HUES48 (cell line): ENCODE data around the gene KLHL29.

ENCODE experiments used
- H3K27ac ChIP-seq: one replicate; pipeline ENCODE4 v1.7.0; 2013; ENCODE audit warnings: low read depth, low read length, inconsistent platforms
- H3K27me3 ChIP-seq: 2 replicates; pipeline ENCODE4 v1.6.1; 2013; ENCODE audit warnings: mild to moderate bottlenecking, low read length; ENCODE audit not compliant: control insufficient read depth, insufficient read depth
- H3K36me3 ChIP-seq: 2 replicates; pipeline ENCODE4 v1.6.1; 2013; ENCODE audit warnings: low read length; ENCODE audit not compliant: control insufficient read depth, insufficient read depth
- H3K4me1 ChIP-seq: 2 replicates; pipeline ENCODE4 v1.6.1; 2013; ENCODE audit warnings: mild to moderate bottlenecking, low read length; ENCODE audit not compliant: control insufficient read depth, insufficient read depth
- H3K4me3 ChIP-seq: 2 replicates; pipeline ENCODE4 v1.5.1; 2013; ENCODE audit warnings: mild to moderate bottlenecking, low read depth, low read length
- H3K9ac ChIP-seq: 2 replicates; pipeline ENCODE4 v1.6.1; 2013; ENCODE audit warnings: mild to moderate bottlenecking, low read depth, low read length, moderate library complexity
- H3K9me3 ChIP-seq: 2 replicates; pipeline ENCODE4 v1.6.1; 2013; ENCODE audit warnings: low read length; ENCODE audit not compliant: control insufficient read depth, insufficient read depth

KLHL29 gene

DNA sequence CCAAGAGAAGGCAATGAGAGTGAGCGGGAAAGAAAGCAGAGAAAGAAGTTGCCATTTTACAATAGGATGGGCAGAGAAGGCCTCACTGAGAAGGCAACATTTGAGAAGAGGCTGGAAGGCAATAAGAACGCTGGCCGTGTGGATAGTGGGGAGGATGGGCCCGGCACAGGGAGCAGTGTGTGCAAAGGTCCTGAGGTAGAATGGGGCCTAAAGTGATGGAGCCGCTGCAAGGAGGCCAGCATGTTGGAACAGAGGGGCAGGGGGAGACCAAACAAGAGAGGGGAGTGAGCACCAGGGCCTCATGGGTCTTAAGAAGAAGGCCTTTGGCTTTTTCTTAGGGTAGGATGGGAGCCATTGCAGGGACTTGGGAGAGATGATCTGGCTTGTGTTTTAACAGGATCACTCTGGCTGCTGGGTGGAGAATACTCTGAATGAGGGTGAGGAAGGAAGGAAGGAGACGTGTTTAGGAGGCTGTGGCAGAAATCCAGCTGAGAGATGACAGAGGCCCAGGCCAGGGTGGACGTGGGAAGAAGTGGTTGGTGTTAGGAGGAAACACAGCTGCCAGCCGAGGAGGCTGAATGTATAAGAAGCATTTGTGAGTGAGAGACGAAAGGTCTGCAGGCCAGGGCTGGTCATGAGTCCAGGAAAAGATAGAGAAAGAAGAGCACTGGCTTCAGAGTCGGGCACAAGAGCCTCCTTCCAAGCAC, 159.8 kb downstream of the KLHL29 start:
- H3K9me3 ChIP-seq: no peaks in the 10 kb centered on the region
- no peak overlapping the region for H3K4me3 ChIP-seq
- H3K27me3 ChIP-seq: no peaks in the 10 kb centered on the region
- H3K4me1 ChIP-seq: no peaks in the 10 kb centered on the region
- H3K9ac ChIP-seq: no peak overlapping the region
- H3K36me3 ChIP-seq: no peaks in the 10 kb centered on the region
- no peak overlapping the region for H3K27ac ChIP-seq

DNA sequence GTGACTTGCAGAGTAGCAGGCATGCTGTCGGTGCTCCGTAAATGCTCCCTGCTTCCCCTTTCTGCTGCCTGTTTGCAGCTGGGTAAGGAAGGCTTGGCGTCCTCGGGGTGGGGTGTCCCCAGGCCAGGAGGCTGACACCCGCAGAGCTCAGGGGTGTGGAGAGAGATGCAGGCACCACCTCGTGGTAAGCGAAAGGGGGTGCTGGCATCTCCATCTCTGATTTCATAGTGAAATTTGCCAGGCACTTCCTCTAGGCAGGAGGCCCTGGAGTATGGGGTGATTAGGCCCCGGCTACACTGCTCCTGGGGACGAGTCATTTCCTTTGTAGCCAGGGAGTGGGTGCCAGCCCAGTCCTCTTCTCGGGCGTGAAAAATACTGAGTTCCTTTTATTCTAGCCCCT, 160.4 kb downstream of the KLHL29 start:
- Histone ChIP-seq H3K27ac (no peak overlapping the region), H3K4me3 (no peak overlapping the region), H3K9me3 (no peaks in the 10 kb centered on the region), H3K27me3 (no peaks in the 10 kb centered on the region), H3K4me1 (peaks cover 3% of the 10 kb centered on the region; the same call in 1 of the 2 replicates), H3K9ac (no peak overlapping the region), H3K36me3 (no peaks in the 10 kb centered on the region)

DNA sequence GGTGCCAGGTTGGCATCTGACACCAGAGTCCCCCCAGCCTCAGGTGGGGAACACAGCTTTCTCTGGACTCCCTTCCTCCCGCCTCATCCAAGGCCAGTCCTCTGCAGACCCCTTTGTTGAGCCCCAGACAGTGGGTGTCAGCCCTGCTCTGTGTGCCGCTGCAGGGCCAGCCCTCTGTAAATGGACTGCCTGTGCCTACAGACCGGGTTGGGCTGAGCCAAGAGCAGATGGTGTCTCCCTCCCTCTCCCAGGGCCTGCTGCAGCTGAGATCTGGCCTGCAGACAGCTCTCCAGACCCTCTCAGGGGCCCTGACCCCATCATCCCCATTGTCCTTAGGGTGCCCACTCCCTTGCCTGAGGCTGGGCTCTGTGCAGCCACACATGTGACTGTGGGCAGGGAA, 160.8 kb downstream of the KLHL29 start:
- H3K36me3 ChIP-seq: no peaks in the 10 kb centered on the region
- H3K4me3 ChIP-seq: no peak overlapping the region
- peaks cover 7% of the 10 kb centered on the region; the same call in 1 of the 2 replicates for H3K4me1 ChIP-seq
- H3K27ac ChIP-seq: no peak overlapping the region
- H3K9me3 ChIP-seq: no peaks in the 10 kb centered on the region
- H3K9ac ChIP-seq: no peak overlapping the region
- H3K27me3 ChIP-seq: no peaks in the 10 kb centered on the region

DNA sequence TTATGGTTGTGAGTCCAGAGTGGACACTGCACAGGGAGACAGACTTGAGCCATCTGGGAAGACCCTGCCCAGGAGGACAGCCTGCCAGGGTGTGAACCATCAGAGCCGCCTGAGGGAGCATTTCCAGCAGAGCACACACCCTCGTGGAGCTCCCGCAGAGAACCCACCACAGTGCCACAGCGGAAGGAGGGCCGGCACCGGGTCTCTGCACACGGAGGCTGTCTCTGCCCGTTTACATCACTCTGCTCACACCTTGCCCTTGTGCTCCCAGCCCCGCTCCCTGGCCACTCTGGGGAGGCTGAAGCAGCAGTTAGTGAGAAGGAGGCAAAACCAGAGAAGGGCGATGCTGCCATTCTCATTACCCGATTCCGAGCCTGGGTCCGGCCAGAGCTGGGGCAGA, 161.9 kb downstream of the KLHL29 start:
- H3K9me3 ChIP-seq: no peaks in the 10 kb centered on the region
- no peak overlapping the region for H3K27ac ChIP-seq
- no peaks in the 10 kb centered on the region for H3K36me3 ChIP-seq
- H3K4me1 ChIP-seq: peaks cover 7% of the 10 kb centered on the region; the same call in 1 of the 2 replicates
- no peak overlapping the region for H3K4me3 ChIP-seq
- H3K9ac ChIP-seq: no peak overlapping the region
- H3K27me3 ChIP-seq: no peaks in the 10 kb centered on the region

DNA sequence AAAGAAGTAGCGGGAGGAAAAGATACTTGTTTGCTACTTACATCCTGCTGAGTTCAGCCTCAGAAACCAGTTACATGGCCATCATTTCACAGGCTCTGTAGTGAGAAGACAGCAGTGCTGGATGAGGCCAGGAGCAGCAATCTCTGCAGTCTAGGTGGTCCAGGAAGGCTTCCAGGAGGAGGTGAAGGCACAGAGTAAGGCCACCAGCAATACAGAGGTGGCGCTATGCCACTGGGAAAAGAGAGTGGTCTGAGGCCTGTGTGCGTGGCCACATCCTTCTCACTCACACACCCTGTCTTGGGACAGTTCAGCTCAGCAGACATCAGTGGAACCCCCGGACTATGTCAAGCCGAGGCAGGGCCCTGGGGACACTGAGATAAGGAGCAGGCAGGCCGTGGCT, 162.7 kb downstream of the KLHL29 start:
- peaks cover 7% of the 10 kb centered on the region; the same call in 1 of the 2 replicates for H3K4me1 ChIP-seq

DNA sequence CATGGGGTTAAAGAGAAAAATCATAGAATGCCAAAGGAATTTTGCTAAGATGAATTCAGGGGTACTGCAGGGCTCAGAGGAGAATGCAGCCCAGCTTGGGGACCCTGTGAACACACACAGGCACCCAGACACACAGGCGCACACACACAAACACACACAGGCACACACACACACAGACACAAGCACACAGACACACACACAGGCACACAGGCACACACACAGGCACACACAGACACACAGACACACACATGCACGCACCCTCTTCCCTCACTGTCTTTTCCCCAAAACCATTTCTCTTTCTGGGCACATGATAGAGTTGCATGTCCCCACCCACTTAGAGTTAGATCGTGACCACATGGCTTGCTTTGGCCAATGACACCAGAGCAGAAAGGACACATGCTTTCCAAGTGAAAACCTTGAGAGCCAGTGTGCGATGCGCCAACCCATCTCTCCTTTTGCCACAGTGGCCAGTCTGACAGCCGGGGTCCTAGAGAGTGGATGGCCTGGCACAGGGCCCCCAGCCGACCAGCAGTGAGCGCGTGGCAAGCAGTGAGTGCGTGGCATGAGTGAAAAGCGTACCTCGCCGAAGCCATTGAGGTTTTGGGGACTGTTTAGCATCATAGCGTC, 163.3 kb downstream of the KLHL29 start:
- no peak overlapping the region for H3K4me3 ChIP-seq
- no peaks in the 10 kb centered on the region for H3K36me3 ChIP-seq
- no peaks in the 10 kb centered on the region for H3K27me3 ChIP-seq
- H3K4me1 ChIP-seq: peaks cover 7% of the 10 kb centered on the region; the same call in 1 of the 2 replicates
- H3K27ac ChIP-seq: no peak overlapping the region
- H3K9me3 ChIP-seq: no peaks in the 10 kb centered on the region
- no peak overlapping the region for H3K9ac ChIP-seq

More for the DNA sequence above, 162.7 kb downstream of the KLHL29 start:
- Histone ChIP-seq H3K36me3 (no peaks in the 10 kb centered on the region), H3K27ac (no peak overlapping the region), H3K27me3 (no peaks in the 10 kb centered on the region), H3K9me3 (no peaks in the 10 kb centered on the region), H3K4me3 (no peak overlapping the region), H3K9ac (no peak overlapping the region)

DNA sequence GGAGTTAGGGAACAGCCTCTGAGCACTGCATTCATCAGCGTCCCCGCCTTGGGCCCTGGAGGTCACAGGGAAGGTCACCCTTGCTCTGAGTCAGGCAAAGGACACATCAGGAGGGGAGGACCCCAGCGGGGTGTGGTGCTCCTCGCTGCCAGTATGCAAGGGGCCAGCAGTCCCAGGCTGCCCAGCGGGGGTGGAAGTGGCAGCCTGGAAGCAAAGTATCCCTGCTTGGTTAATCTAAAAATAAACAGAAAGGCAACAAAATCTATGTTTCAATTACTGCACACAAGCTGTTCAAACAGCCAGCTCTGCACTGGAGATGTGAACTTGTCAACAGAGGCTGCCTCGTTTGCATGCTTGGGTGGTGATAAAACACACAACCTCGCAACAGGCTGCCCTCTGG, 164.1 kb downstream of the KLHL29 start:
- Histone ChIP-seq H3K27ac (no peak overlapping the region), H3K27me3 (no peaks in the 10 kb centered on the region), H3K9me3 (no peaks in the 10 kb centered on the region), H3K4me1 (peaks cover 7% of the 10 kb centered on the region; the same call in 1 of the 2 replicates), H3K9ac (no peak overlapping the region), H3K4me3 (no peak overlapping the region), H3K36me3 (no peaks in the 10 kb centered on the region)

DNA sequence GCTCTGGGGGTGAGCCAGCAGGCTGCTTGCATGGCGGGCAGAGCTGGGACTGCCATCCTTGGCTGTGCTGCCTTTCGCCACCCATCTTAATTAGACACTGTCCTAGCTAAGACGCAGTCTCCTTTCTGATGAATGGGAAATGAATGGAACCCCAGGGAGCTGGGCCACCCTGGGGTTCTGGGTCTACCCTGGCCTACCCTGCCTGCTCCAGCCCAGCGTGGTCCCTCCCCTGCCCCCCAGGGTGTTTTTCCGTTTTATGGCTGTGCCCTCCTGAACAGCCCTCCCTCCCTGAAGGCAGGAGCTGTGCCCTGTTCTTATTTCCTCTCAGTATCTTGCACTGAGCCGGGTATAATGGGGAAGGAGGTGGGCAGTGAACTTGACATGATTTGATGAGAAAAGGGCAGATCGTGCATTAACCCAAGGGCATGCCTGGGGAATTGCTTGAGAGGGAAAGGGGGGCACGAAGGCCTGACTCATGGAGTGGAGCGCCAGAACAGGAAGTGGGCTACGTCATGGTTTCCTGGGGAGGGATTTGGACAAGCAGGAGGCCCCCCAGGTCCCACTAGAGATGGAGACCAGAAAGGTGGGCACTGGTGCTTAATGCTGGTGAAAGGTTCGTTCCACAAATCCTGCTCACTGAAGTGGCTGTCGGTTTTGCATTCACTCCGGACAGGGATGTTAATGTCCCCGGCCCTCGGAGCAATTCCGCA, 165.0 kb downstream of the KLHL29 start:
- Histone ChIP-seq H3K9me3 (no peaks in the 10 kb centered on the region), H3K4me3 (no peak overlapping the region), H3K4me1 (peaks cover 7% of the 10 kb centered on the region; the same call in 1 of the 2 replicates), H3K27ac (no peak overlapping the region), H3K9ac (no peak overlapping the region), H3K27me3 (no peaks in the 10 kb centered on the region), H3K36me3 (no peaks in the 10 kb centered on the region)

DNA sequence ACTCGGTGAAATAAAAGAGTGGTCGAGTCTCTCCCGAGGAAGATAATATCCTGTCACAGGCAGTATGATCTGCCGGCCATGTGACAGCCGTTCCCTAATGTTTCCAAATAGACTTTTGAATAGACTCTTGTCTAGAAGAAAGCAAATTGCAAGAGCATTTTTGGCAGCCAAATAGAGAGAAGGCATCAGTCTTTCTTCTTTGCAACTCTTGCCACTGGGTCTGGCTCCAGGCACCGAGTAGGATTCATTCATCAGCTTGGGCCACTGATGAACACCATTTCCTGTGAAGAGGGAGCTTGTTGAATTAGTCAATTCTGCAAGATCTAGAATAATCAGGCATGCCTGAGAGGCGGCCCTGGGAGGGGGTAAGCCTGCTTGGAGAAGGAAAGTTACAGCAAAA, 165.6 kb downstream of the KLHL29 start:
- no peak overlapping the region for H3K27ac ChIP-seq
- no peak overlapping the region for H3K4me3 ChIP-seq
- H3K4me1 ChIP-seq: peaks cover 7% of the 10 kb centered on the region; the same call in 1 of the 2 replicates
- no peaks in the 10 kb centered on the region for H3K9me3 ChIP-seq
- no peaks in the 10 kb centered on the region for H3K36me3 ChIP-seq
- H3K9ac ChIP-seq: no peak overlapping the region
- no peaks in the 10 kb centered on the region for H3K27me3 ChIP-seq

DNA sequence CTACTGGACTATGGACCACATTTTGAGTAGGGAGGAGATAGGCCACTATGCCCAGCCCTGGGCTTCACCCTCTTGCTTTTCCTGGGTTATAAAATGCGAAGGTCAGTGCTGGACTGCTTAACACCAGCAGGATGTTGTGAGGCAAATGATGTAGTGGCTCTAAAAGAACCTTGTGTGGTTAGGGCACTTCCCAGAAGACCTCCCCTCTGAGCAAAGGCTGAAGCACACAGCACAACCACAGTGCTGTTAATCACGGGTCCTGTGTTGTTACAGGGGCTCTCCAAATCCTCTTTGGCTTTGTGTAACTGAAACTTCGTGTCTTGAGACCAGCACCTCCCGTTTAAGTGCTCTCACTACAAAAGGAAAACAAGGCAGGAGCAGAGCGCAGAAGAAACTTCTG, 166.9 kb downstream of the KLHL29 start:
- no peak overlapping the region for H3K27ac ChIP-seq
- peaks cover 7% of the 10 kb centered on the region; the same call in 1 of the 2 replicates for H3K4me1 ChIP-seq
- no peaks in the 10 kb centered on the region for H3K36me3 ChIP-seq
- H3K4me3 ChIP-seq: no peak overlapping the region
- H3K9ac ChIP-seq: no peak overlapping the region
- H3K9me3 ChIP-seq: no peaks in the 10 kb centered on the region
- H3K27me3 ChIP-seq: no peaks in the 10 kb centered on the region

DNA sequence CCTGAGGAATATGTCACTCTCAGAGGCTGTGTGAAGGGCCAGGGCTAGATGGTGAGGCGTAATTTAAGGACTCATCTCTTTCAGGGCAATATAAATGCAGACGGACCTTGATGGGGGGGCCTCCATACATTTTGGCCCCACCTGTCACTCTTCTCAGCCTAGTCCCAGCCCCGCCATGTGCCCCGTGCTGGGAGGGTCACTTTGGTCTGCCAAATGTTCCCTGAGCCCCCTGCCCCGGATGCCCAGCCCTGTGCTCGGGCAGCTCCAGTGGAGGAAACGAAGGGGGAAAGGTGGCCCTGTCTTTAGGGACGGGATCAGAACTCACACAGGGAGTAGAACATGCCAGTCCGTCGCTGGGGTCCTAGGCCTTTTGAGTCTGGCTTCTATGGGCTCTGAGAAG, 168.6 kb downstream of the KLHL29 start:
- no peak overlapping the region for H3K4me3 ChIP-seq
- no peak overlapping the region for H3K9ac ChIP-seq
- H3K36me3 ChIP-seq: no peaks in the 10 kb centered on the region
- H3K27ac ChIP-seq: no peak overlapping the region
- H3K9me3 ChIP-seq: no peaks in the 10 kb centered on the region
- peaks cover 7% of the 10 kb centered on the region; the same call in 1 of the 2 replicates for H3K4me1 ChIP-seq
- no peaks in the 10 kb centered on the region for H3K27me3 ChIP-seq
